HepG2 (cell line): ENCODE measurements around the gene PVR.

Experiments
- MIXL1 ChIP-seq: IDR thresholded peaks from 2 replicates; pipeline ENCODE4 v1.6.1; 2016
- SAP130 ChIP-seq: IDR thresholded peaks from 2 replicates; pipeline ENCODE4 v1.6.1; 2016; ENCODE audit warnings: low read depth
- TCF7L2 ChIP-seq: IDR thresholded peaks from 2 replicates; pipeline ENCODE4 v1.6.1; 2011; ENCODE audit warnings: mild to moderate bottlenecking, low read depth, low read length, moderate library complexity
- TF ChIP-seq, protein P1 (sequence below): sonication (generic); formaldehyde crosslinking; IDR thresholded peaks from 2 replicates; pipeline ENCODE4 v1.4.0; 2020; ENCODE audit warnings: missing genetic modification reagents
- TF ChIP-seq, protein P2 (sequence below): sonication (generic); formaldehyde crosslinking; conservative IDR thresholded peaks from 2 replicates; pipeline ENCODE4 v1.4.0; 2020; ENCODE audit warnings: mild to moderate bottlenecking, missing genetic modification reagents, moderate library complexity

DNA sequence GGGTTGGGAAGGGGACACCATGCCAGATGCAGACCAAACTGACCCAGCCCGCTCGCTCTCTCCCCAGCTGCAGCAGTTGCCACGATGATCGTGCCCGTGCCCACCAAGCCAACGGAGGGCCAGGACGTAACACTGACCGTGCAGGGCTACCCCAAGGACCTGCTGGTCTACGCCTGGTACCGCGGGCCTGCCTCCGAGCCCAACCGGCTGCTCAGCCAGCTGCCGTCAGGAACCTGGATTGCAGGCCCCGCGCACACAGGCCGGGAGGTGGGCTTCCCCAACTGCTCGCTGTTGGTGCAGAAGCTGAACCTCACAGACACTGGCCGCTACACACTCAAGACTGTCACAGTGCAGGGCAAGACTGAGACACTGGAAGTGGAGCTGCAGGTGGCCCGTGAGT, 64.1 kb downstream of the PVR start:
- TF ChIP-seq MIXL1 (no peak), TCF7L2 (no peak), SAP130 (CRISPR knock-in tag) (no peak)
- TF ChIP-seq, protein P1, sequence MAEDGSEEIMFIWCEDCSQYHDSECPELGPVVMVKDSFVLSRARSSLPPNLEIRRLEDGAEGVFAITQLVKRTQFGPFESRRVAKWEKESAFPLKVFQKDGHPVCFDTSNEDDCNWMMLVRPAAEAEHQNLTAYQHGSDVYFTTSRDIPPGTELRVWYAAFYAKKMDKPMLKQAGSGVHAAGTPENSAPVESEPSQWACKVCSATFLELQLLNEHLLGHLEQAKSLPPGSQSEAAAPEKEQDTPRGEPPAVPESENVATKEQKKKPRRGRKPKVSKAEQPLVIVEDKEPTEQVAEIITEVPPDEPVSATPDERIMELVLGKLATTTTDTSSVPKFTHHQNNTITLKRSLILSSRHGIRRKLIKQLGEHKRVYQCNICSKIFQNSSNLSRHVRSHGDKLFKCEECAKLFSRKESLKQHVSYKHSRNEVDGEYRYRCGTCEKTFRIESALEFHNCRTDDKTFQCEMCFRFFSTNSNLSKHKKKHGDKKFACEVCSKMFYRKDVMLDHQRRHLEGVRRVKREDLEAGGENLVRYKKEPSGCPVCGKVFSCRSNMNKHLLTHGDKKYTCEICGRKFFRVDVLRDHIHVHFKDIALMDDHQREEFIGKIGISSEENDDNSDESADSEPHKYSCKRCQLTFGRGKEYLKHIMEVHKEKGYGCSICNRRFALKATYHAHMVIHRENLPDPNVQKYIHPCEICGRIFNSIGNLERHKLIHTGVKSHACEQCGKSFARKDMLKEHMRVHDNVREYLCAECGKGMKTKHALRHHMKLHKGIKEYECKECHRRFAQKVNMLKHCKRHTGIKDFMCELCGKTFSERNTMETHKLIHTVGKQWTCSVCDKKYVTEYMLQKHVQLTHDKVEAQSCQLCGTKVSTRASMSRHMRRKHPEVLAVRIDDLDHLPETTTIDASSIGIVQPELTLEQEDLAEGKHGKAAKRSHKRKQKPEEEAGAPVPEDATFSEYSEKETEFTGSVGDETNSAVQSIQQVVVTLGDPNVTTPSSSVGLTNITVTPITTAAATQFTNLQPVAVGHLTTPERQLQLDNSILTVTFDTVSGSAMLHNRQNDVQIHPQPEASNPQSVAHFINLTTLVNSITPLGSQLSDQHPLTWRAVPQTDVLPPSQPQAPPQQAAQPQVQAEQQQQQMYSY, result no peak
- TF ChIP-seq, protein P2, sequence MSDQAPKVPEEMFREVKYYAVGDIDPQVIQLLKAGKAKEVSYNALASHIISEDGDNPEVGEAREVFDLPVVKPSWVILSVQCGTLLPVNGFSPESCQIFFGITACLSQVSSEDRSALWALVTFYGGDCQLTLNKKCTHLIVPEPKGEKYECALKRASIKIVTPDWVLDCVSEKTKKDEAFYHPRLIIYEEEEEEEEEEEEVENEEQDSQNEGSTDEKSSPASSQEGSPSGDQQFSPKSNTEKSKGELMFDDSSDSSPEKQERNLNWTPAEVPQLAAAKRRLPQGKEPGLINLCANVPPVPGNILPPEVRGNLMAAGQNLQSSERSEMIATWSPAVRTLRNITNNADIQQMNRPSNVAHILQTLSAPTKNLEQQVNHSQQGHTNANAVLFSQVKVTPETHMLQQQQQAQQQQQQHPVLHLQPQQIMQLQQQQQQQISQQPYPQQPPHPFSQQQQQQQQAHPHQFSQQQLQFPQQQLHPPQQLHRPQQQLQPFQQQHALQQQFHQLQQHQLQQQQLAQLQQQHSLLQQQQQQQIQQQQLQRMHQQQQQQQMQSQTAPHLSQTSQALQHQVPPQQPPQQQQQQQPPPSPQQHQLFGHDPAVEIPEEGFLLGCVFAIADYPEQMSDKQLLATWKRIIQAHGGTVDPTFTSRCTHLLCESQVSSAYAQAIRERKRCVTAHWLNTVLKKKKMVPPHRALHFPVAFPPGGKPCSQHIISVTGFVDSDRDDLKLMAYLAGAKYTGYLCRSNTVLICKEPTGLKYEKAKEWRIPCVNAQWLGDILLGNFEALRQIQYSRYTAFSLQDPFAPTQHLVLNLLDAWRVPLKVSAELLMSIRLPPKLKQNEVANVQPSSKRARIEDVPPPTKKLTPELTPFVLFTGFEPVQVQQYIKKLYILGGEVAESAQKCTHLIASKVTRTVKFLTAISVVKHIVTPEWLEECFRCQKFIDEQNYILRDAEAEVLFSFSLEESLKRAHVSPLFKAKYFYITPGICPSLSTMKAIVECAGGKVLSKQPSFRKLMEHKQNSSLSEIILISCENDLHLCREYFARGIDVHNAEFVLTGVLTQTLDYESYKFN, result no peak
